ENCODE measurements around the gene SLC2A5.
"Not testable (repeated sequence)": the region's sequence is repeated elsewhere in the genome, so short reads cannot be mapped to it uniquely, and the experiment has no call there.

Gene SLC2A5

GRCh38 chr1:9004031-9004699 lies 65.3 kb downstream of the SLC2A5 start:
- no peak for DNase-seq

- not testable (repeated sequence) for DNase-seq
These were observed 67.2 kb downstream of the SLC2A5 start for GRCh38 chr1:9002215-9002560.

- not testable (repeated sequence) for DNase-seq
These were observed 67.8 kb downstream of the SLC2A5 start for GRCh38 chr1:9001534-9002214.

- not testable (repeated sequence) for DNase-seq
These were observed 75.3 kb downstream of the SLC2A5 start for GRCh38 chr1:8993962-8994675.

- DNase-seq: no peak
These were observed 76.3 kb downstream of the SLC2A5 start for GRCh38 chr1:8992936-8993687.

GRCh38 chr1:8989821-8990220 lies 79.6 kb downstream of the SLC2A5 start:
- DNase-seq: no peak

- DNase-seq: no peak
These were observed 80.4 kb downstream of the SLC2A5 start for GRCh38 chr1:8989061-8989460.

GRCh38 chr1:8988618-8988967 lies 80.8 kb downstream of the SLC2A5 start:
- DNase-seq: no peak

- DNase-seq: peak; percentile 72
These were observed 81.4 kb downstream of the SLC2A5 start for GRCh38 chr1:8987881-8988617.

- DNase-seq: no peak
These were observed 82.6 kb downstream of the SLC2A5 start for GRCh38 chr1:8986814-8987190.

- DNase-seq: no peak
These were observed 83.3 kb downstream of the SLC2A5 start for GRCh38 chr1:8985915-8986813.
